HL-60 (cell line): ENCODE results near the gene TMEM163.

Experiments used
- DNase-seq, 2 experiments: peaks; one replicate each; pipeline ENCODE4 v3.0.0-alpha.2; 2010 to 2020; ENCODE audit warnings: low read depth in 1 of 2, low spot score in 1 of 2
- H3K27ac ChIP-seq: fragments of 250-450 bp; sonication (Bioruptor Pico); replicated peaks from 2 replicates; pipeline ENCODE4 v1.5.1; 2020; ENCODE audit warnings: mild to moderate bottlenecking, moderate library complexity
- H3K27me3 ChIP-seq: fragments of 250-450 bp; sonication (Bioruptor Pico); 2 replicates; pipeline ENCODE4 v1.5.1; 2021; ENCODE audit warnings: mild to moderate bottlenecking, moderate library complexity; ENCODE audit not compliant: insufficient read depth, poor library complexity, severe bottlenecking
- H3K4me3 ChIP-seq: replicated peaks from 2 replicates; pipeline ENCODE4 v1.5.1; 2011; ENCODE audit warnings: mild to moderate bottlenecking, control low read depth, low read length; ENCODE audit not compliant: insufficient read depth
- GABPA ChIP-seq: IDR thresholded peaks from 2 replicates; pipeline ENCODE4 v1.6.1; 2012; ENCODE audit warnings: low read depth
- POLR2AphosphoS5 ChIP-seq: IDR thresholded peaks from 2 replicates; pipeline ENCODE4 v1.6.1; 2012; ENCODE audit warnings: low read depth
- SPI1 ChIP-seq: IDR thresholded peaks from 2 replicates; pipeline ENCODE4 v1.6.1; 2012; ENCODE audit warnings: low read depth, mild to moderate bottlenecking, borderline replicate concordance
- TF ChIP-seq, protein P1 (sequence below): IDR thresholded peaks from 2 replicates; pipeline ENCODE4 v1.6.1; 2012; ENCODE audit warnings: low read depth; ENCODE audit not compliant: insufficient replicate concordance
- TF ChIP-seq, protein P2 (sequence below): IDR thresholded peaks from one replicate; pipeline ENCODE4 v1.5.1; 2011; ENCODE audit warnings: low read length, control low read depth, inconsistent platforms; ENCODE audit not compliant: insufficient read depth

Gene TMEM163

DNA sequence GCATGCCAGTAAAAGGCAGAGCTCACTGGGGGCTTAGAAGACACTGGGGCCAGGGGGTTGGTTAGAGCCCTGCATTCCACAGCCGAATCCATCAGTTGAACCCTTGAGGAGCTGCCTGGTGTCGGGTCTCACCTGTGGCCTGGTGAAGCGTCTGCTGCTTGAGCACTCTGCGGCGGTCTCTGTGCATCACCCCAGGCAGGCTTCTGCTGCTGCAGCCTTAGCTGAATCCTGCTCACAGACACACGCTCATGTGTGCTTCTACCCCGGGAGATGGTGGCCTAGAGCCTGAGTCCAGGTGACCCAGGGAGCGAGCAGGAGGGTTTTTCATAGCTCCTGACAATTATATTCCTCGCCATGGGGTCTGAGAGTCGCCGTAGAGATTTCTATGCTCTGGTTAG lies 272.8 kb downstream of the TMEM163 start:
- no peaks in the 10 kb centered on the region for H3K27me3 ChIP-seq
- H3K4me3 ChIP-seq = no peak overlapping the region
- H3K27ac ChIP-seq = no peak overlapping the region
- no peak for TF ChIP-seq POLR2AphosphoS5
- TF ChIP-seq GABPA = no peak
- no peak for TF ChIP-seq SPI1
- TF ChIP-seq, protein P1, sequence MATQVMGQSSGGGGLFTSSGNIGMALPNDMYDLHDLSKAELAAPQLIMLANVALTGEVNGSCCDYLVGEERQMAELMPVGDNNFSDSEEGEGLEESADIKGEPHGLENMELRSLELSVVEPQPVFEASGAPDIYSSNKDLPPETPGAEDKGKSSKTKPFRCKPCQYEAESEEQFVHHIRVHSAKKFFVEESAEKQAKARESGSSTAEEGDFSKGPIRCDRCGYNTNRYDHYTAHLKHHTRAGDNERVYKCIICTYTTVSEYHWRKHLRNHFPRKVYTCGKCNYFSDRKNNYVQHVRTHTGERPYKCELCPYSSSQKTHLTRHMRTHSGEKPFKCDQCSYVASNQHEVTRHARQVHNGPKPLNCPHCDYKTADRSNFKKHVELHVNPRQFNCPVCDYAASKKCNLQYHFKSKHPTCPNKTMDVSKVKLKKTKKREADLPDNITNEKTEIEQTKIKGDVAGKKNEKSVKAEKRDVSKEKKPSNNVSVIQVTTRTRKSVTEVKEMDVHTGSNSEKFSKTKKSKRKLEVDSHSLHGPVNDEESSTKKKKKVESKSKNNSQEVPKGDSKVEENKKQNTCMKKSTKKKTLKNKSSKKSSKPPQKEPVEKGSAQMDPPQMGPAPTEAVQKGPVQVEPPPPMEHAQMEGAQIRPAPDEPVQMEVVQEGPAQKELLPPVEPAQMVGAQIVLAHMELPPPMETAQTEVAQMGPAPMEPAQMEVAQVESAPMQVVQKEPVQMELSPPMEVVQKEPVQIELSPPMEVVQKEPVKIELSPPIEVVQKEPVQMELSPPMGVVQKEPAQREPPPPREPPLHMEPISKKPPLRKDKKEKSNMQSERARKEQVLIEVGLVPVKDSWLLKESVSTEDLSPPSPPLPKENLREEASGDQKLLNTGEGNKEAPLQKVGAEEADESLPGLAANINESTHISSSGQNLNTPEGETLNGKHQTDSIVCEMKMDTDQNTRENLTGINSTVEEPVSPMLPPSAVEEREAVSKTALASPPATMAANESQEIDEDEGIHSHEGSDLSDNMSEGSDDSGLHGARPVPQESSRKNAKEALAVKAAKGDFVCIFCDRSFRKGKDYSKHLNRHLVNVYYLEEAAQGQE = no peak
- TF ChIP-seq, protein P2, sequence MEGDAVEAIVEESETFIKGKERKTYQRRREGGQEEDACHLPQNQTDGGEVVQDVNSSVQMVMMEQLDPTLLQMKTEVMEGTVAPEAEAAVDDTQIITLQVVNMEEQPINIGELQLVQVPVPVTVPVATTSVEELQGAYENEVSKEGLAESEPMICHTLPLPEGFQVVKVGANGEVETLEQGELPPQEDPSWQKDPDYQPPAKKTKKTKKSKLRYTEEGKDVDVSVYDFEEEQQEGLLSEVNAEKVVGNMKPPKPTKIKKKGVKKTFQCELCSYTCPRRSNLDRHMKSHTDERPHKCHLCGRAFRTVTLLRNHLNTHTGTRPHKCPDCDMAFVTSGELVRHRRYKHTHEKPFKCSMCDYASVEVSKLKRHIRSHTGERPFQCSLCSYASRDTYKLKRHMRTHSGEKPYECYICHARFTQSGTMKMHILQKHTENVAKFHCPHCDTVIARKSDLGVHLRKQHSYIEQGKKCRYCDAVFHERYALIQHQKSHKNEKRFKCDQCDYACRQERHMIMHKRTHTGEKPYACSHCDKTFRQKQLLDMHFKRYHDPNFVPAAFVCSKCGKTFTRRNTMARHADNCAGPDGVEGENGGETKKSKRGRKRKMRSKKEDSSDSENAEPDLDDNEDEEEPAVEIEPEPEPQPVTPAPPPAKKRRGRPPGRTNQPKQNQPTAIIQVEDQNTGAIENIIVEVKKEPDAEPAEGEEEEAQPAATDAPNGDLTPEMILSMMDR = no peak
- no peak for DNase-seq

DNA sequence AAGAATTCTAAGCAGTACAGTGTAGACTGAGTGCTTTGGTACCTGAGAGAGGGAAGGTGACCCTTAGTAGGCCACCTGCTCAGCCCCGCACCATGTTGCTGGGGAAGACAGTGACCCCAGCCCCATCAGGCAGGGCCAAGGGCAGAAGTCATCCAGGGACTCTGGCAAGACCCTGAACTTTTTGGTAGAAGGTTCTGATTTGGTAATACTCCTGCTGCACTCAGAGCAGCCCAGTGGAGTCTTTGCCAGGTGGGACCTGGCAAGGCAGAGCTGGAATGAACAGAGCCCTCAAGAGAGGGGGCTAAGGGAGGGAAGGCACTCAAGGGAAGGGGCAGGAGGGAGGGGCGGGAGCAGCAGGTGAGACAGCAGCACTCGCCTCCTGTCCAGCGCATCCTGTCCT lies 273.7 kb downstream of the TMEM163 start:
- Histone ChIP-seq H3K27me3 (no peaks in the 10 kb centered on the region), H3K27ac (no peak overlapping the region), H3K4me3 (no peak overlapping the region)
- no peak for DNase-seq
- TF ChIP-seq, protein P1 = no peak
- TF ChIP-seq SPI1 (no peak), POLR2AphosphoS5 (no peak), GABPA (no peak)
- TF ChIP-seq, protein P2 = no peak

DNA sequence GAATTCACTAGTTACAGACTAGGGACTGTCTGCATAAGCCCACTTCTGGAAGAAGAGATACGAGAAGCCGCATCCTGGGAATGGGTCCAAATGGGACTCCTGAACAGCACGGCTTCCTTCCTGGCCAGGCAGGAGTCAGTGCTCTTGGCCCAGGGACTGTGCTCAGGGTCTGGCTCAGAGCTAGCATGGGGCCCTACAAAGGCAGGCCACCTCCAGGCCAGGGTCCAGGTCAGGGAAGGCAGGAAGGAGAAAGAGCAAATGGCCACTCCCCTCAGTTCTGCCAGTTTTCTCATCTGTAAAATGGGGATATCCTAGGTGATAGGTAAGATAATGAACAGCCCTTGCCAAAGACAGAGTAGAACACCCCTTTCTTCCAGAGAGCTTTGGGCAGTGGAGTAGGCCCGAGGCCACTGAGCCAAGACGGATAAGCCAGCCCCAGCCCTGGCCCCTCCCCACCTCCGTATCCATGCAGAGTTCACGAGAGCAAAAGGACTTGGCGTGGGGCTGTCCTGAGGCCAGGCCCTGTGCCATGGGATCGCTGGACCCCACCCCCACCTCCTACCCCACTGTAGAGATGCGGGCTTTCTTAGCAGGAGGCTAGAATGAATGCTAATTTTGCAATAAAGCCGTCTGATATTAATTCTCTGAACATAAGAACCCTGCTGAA lies 274.9 kb downstream of the TMEM163 start:
- no peak for DNase-seq
- Histone ChIP-seq H3K27me3 (no peaks in the 10 kb centered on the region), H3K4me3 (no peak overlapping the region), H3K27ac (no peak overlapping the region)
- TF ChIP-seq GABPA = no peak
- TF ChIP-seq SPI1 = no peak
- no peak for TF ChIP-seq POLR2AphosphoS5
- TF ChIP-seq, protein P1 = no peak
- TF ChIP-seq, protein P2 = no peak
